NCI-H69 (cell line): Measurements from ENCODE around the gene PIAS1.
"Not testable (repeated sequence)": the region's sequence is repeated elsewhere in the genome, so short reads cannot be mapped to it uniquely, and the experiment has no call there.

Experiments used
- DNase-seq: peaks from one replicate; lab custom pipeline; 2025; lab: John Stamatoyannopoulos, UW

The PIAS1 gene

DNA sequence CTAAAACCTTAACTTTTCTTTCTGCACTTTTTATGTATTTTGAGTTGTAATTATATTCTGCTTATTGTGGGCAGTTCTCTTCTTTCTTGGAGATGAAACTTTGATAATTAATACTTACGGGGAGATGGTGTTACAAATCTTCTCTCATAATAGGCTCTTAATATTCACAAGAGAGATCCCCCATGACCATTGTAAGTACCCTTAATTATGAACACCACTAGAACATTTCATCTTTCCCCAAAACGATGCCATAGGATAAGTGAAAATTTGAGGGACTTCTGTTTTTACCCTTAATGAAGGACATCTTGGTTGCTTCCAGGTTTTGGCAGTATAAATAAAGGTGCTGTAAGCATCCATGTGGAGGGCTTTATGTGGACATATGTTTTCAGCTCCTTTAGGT is 60.7 kb downstream of the PIAS1 start:
- peak; percentile 9 for DNase-seq

- DNase-seq = no peak
Measured at GRCh38 chr15:68124700-68125099, 70.6 kb downstream of the PIAS1 start.

DNA sequence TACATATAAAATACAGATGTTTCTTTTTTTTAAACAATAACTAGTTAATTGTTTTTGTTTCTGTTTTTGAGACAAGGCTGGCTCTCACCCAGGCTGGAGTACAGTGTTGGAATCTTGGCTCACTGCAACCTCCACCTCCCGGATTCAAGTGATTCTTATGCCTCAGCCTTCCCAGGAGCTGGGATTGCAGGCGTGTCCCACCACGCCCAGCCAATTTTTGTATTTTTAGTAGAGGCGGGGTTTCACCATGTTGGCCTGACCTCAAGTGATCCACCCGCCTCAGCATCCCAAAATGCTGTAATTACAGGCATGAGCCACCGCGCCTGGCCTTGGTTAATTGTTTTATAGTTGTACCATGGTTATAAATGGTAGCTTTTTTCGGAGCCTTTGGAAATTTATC is 72.3 kb downstream of the PIAS1 start:
- DNase-seq = peak; percentile 7

- no peak for DNase-seq
Measured at GRCh38 chr15:68129072-68129471, 75.0 kb downstream of the PIAS1 start.

GRCh38 chr15:68130851-68131250 is 76.7 kb downstream of the PIAS1 start:
- no peak for DNase-seq

- no peak for DNase-seq
Measured at GRCh38 chr15:68137096-68137495, 83.0 kb downstream of the PIAS1 start.

- DNase-seq = no peak
Measured at GRCh38 chr15:68143129-68143528, 89.0 kb downstream of the PIAS1 start.

GRCh38 chr15:68143785-68144184 is 89.7 kb downstream of the PIAS1 start:
- no peak for DNase-seq

DNA sequence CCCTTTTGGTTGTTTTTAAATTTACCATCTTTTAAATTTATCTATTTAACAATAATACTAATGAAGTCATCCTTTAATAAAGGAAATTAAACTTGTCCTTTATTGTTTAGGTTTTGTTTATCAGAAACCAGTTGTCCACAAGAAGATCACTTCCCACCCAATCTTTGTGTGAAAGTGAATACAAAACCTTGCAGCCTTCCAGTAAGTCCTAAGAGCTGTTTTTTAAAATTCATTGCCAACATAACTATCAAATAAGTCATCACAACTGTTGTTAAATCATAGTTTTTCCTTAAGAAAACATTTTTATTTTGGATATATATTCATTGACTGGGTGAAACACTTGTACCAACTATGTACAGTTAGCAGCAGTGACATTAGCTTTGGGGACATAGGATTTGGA is 91.6 kb downstream of the PIAS1 start:
- no peak for DNase-seq

DNA sequence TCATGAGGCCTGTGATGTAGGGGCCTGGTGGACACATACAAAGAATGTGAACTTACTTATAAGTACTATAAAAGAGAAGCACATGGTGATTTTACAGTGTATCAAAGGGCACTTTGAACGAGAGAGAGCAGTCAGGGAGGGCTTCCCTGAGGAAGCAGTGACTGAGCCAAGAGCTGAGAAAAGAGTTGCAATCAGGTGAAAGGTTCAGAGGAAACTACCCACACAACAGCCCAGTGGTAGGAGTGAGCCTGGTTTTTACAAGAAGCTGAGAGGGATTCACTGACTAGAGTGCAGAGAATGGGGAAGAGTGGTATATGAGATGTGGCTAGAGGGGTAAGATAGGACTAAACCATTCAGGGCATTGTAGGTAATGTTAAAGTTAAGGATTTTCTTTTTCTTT is 93.9 kb downstream of the PIAS1 start:
- DNase-seq = no peak

- no peak for DNase-seq
Measured at GRCh38 chr15:68149059-68149458, 94.9 kb downstream of the PIAS1 start.

DNA sequence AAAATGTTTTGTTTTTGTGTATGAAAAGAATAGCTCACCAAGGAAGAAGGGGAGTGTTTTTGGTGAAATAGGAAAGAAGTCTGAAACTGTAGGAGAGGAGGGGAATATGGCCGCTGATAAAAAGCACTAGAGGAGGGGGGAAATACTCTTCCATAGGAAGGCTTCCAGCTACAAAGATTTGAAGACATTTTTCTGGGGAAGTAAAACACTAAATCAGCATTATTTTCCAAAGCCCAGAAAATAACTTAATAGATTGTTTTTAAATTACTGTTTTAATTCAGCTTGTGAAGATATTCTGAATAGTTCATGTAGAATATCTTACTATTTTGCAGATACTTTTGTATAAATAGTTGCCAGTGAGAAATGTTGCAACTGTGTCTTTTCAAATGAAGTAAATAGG is 96.1 kb downstream of the PIAS1 start:
- DNase-seq = no peak

DNA sequence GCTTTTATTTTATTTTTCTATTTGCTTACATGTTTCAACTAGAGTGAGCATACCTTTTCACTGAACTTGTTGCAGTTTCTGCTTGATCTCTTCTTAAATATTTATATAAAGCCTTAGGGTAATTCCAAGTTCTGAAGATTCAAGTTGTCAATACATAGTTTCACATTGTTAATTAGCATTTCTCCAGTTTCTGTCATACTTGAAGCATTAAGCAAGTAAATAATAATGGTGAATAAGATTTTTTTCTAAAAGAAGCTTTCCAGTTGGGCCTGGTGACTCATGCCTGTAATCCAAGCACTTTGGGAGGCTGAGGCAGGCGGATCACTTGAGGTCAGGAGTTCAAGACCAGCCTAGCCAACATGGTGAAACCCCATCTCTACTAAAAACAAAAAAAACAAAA is 97.2 kb downstream of the PIAS1 start:
- no peak for DNase-seq

DNA sequence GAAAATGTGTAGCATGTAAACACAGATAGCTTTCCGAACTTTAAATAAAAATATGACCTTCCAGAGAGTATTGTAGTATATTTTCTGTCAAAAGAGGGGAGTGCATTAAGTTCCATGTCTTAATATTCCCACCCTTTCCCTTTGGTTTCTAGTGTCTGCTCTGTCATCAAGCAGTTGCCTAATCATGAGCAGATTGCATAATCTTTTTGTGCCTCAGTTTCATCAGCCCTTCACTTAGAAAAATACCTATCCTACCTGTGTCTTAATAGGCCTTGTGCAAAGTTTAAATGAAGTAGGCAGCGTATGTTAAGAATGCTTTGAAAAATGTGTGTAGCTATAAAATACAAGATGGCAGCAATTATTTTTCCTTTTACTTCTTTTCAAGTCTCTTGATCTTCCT is 98.2 kb downstream of the PIAS1 start:
- DNase-seq = no peak

GRCh38 chr15:68154923-68155559 is 100.9 kb downstream of the PIAS1 start:
- DNase-seq = peak; percentile 58

DNA sequence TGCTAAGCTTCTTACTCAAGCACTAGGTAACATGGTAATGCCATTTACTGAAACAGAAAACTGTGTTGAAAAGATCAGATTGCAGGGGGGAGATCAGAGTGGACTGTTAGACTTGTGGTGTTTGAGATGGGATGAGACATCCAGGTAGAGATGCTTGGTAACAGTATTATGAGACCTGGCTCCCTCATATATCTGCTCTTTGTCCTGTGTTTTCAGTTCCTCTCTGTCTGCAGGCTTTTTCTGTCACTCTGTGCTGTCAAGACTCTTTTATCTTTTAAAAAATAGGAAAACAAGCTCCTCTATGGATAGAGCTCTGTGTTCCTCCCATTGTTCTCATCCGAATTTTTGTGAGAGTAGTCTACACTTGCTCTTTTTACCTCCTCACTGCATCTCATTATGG is 103.0 kb downstream of the PIAS1 start:
- no peak for DNase-seq

DNA sequence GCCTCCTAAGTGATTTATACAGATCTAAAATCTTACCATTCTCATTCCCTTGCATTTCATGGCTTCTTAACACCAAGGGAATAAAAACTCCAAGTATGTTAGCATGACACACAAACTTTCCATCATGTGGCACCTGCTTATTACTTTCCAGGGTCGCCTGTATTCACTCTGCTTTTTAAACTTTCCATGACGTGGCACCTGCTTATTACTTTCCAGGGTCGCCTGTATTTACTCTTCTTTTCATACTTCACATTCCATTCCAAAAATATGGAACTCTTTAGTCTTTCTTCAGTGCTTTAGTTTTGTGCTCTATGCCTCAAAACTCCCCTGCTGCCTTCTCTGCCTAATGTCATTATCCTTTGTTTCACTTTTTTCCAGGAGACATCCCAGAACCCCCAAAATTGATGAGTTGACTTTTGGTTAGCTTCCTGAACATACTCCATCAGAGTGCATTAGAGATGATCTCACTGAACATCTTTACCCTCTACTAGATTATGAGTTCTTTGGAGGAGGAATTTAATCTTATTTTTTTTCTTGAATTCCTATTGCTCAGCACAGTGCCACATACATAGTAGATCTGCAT is 104.0 kb downstream of the PIAS1 start:
- no peak for DNase-seq

- no peak for DNase-seq
Measured at GRCh38 chr15:68163191-68163590, 109.1 kb downstream of the PIAS1 start.

- no peak for DNase-seq
Measured at GRCh38 chr15:68166847-68167246, 112.7 kb downstream of the PIAS1 start.

- DNase-seq = not testable (repeated sequence)
Measured at GRCh38 chr15:68172037-68172436, 117.9 kb downstream of the PIAS1 start.

GRCh38 chr15:68173119-68173518 is 119.0 kb downstream of the PIAS1 start:
- DNase-seq = no peak

DNA sequence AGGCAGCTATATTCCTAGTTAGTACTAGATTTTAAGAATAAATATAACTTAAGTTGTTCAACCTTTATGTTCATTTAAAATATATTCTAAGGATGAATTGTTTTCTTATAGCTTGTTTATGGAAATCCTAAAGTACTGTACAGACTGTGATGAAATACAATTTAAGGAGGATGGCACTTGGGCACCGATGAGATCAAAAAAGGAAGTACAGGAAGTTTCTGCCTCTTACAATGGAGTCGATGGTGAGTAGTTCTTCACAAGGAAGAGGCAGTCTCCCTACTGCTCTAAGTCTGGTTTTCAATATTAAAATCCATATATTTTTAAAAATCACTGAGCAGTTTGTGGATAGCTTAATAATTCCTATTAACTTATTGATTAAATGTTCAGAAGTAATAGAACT is 121.4 kb downstream of the PIAS1 start:
- DNase-seq = no peak

DNA sequence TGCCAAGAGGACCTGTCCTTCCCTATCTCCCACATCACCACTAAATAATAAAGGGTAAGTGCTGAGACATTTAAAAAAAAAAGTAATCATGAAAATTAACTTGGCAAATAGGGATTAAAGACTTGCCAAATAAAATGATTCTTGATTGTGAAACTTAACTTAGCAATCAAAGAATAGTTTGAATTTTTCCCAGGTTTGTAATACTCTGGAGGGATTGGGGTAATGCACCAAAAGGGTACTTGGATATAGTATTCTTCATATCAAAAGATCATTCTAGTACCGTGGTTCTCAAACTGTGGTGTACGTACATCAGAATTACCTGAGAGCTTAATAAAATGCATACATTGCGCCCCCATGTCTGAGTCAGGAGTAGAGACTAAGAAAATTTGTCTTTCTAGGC is 122.5 kb downstream of the PIAS1 start:
- no peak for DNase-seq

GRCh38 chr15:68177742-68178141 is 123.6 kb downstream of the PIAS1 start:
- no peak for DNase-seq
